GM18519 (cell line): ENCODE data around the gene SLCO2A1.

Source experiments
- ATAC-seq: cut with Tn5 transposase; IDR thresholded peaks from one replicate; pipeline ENCODE4 v1.9.1; 2021; ENCODE audit warnings: mild to moderate bottlenecking, moderate library complexity; ENCODE audit not compliant: unreplicated experiment, low FRiP score

SLCO2A1 gene

DNA sequence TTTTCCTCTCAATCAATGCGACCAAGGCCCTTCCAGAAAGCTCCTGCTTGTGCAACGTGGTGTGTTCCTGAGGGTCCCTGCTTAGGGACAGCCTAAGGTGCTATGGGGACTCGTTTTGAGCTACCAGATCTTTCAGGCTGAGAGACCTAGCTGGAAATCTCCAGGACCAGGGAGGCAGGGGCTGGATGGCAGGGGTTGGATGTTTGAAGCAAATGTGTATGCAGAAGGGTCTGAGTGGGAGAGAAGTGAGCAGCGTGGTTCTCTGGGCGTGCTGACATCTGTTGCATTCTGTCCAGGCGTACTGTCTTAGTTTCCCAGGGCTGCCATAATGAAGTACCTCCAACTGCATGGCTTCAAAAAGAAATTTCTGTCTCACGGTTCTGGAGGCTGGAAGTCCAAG is 31.7 kb upstream of the SLCO2A1 start:
- no peak for ATAC-seq

DNA sequence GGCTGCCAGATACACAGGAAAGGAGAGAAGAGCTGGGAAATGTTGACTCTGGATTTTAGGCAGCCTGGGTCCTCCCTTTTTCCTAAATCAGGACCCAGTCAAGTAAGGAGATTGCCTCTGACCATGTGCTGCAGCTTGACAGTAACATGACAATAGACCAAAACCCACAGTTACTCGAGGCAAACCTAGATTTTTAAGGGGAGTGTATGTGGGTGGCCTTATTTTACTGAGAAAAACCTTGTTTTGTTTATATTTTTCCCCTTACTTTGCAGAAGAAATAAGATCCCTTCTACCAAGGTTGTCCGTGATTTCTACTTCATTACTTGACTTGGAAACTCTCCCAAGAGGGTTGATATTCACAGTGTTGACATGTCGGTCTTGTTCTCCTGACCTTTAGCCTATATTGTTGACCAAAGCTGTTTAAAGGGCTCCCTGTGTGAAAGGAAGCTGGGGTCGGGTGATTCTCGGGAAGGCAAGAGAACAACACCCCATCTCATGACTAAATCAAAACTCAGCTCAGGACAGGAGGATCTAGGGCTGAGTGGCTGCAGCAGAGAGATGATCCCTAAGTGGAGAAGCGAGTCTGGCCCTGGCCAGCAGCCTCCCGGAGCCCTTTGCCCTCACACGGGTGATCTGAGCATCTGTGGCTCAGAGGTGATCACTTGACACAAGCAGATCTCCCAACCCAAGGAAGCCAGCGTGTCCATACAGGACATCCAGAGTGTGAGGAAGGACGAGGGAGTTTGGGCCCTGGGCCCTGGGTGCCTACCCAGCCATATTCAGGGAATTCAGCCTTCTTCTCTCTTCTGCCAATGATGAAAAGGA is 31.0 kb upstream of the SLCO2A1 start:
- no peak for ATAC-seq

DNA sequence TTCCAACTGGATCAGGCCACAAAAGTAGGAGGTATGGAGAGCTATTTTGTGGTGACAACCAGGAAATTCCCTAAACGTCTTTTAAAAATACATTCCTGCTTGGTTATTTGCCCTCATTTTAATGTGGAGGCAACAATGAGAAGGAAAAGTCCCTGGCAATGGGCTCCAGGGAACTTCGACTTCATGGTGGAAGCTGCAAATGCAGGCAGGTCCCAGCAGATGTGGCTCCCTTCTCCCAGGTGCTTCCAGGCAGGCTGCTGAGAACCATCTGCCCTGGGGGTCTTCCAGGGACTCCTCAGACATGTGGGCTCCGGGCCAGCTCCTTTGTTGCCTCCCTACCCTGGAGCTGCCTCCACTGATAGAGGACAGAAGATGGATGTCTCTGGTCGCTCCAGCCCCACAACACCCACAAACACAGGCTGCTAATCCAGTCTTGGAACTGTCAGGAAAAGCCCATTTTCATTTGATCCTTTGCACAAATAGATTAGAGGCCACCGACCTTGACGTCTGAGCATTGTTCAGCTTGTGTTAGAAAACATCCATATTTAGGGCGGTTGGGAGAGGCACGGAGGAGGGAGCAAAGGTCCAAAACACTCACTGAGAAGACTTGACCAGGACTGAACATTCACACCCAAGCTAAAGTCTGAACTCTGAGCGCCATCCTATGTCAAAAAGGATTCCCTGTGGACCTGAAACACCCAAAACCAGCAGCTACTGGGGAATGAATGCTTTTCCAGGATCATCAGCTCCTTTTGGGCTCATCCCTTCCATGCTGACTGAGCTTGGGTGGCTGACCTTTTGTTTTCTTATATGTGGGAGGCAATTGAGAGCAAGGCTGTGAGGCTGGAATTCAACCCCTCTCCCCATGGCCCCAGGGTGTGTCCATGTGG is 30.2 kb upstream of the SLCO2A1 start:
- no peak for ATAC-seq

DNA sequence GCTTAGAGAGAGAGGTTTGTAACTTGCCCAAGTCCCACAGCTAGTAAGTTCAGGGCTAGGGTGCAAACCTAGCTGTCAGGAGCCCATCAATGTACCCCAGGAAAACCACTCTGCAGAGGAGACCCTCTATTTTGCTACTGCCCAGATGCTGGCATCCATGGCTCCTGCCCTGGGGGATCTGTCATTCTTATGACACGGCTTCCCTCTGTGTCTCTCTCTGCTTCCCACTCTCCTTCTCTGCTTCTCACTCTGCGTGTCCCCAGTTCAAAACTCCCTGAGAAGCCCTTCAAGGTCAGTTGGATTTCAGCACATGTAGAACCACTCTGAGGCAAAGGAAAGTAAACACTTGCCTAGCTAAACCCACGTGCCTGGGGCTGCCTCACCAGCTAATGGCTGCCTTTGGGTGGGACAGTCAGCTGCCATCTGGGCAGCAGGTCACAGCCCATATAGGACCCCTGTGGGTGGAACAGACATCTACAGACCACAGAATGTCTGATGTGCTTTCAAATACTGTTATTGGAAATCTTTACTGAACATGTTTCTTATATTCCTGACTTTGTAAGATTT is 29.4 kb upstream of the SLCO2A1 start:
- ATAC-seq, result no peak

DNA sequence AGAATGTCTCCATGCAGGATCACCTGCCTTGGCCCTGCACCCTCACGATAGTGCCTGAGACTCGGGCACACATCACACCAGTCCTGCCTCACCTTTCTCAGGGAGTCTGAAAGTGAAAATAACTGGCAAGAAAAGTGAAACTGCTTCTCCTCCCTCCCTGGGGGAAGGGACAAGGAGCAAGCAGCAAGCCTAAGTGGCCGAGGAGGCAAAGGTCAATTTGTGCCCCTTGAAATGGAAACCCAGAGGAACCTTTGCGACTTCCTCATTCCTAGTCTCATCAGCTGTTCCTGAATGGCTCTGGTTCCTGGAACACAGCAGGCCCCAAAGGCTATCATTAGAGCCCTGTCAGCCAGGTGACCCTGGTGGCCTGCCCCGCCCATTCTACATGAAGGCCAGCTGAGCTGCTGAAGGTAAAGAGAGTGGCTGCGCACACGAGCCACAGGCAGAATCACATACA is 28.0 kb upstream of the SLCO2A1 start:
- ATAC-seq, result no peak

DNA sequence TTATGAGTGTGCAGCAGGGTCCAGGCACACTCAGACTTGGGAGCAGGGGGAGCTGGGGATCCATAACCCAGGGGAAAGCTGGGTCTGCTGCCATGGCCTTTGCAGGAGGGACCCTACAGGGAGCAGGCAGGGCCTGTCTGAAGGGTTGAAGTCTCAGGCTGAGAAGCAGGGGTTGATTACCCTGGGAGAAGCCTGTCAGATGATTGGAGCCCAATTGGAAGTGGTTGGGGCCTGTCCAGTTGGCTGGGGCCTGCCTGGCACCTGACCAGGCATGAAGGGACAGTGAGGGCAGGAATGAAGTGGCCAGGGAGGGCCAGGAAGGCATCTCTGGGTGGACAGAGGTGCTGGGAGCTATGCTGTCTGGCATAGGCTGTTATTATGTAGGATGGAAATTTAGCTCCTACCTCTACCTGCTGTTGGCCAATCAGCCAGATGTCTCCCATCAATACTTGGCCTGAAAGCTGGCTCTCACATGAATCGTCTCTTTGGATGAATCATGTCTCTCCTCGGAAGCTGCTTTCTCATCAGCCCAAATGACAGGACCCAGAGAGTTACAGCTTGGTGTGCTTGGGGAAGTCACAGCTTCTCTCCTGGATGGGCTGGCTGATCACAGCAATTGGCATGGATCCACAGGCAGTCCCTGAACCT is 27.4 kb upstream of the SLCO2A1 start:
- ATAC-seq, result no peak

DNA sequence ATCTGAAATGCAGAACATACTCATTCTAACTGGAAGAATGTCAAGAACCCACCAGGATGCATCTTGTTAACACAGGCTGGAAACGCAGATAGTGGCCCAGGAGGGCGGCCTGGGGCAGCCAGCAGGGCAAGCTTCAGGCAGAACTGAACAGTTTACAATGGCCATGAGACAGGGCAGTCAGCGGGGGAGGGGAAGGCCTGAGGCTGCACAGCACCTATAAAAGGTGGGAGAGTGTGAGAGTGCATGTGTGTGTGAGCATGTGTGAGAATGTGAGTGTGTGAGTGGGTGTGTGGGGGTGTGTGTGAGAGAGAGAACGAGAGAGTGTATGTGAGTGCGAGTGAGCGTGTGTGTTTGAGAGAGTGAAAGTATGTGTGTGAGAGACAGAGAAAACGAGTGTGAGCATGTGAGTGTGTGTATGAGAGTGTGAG is 26.8 kb upstream of the SLCO2A1 start:
- ATAC-seq, result no peak

DNA sequence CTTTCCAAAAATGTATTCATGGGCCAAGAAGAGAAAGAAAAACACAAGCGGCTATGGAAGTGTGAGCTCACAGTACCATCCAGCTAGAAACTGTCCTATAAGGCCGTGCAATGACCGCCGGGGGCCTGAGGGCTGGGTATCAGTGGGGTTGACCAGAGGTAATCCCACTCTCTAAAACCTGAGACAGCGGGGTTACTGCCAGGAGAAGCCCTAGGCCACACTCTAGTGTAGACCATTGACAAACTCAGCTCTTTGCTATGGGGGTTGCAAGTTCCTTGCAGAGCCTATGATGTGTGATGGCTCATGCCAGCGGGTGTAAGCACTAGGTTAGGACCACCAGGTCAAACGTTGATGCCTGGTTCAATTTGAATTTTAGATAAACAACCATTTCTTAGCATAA is 25.9 kb upstream of the SLCO2A1 start:
- no peak for ATAC-seq

DNA sequence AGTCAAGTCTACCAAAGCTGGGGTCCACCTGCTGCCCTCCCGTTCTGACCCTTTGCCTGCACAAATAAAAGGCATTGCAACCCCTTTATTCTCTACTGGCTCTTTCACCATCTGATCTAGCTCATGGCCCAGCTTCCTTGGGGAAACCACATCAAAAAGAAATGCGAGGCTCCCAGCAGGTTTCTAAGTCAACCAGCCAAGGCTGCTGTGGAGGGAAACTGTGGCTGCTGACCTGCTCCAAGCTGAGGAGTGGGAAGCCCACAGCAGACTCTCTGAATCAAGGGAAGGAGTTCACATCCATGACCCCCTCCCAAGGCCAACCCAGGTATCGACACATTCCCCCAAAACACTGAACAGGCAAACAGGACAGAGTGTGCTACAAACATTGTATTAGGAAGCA is 25.2 kb upstream of the SLCO2A1 start:
- ATAC-seq, result no peak

DNA sequence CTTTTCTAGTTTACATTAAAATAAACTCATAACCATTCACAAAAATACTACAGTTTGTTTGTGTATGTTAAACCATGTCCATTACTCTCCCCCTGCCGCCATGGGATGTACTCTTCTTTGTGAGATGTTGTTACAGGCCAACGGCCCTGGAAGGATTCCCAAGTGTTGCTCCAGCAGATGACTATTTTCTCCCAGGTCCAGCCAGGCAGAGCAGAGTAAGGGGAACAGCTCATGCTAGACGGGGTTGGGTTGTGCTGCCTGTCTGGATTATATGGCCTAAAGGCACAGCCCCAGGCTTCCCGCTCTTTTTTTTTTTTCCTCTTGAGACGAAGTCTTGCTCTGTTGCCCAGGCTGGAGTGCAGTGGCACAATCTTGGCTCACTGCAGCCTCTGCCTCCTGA is 24.5 kb upstream of the SLCO2A1 start:
- ATAC-seq, result no peak

DNA sequence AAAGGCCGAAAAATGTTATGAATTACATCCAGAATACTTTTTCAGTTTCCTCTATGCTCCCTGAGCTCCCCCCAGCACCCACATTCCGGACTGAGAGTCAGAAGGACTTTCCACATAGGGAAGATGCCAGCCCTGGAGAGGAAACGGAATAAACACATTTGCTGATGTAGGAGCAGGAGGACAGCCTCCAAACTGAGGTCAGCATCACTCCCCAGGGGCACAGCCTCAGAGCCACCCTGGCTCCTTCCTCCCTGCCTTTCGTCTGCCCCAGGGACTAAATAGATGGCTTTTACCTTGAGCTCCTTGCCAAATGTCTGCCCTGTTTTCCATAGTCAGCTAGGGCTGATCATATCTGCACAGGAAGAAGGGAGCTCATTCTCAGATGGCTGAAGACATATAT is 22.6 kb upstream of the SLCO2A1 start:
- no peak for ATAC-seq

DNA sequence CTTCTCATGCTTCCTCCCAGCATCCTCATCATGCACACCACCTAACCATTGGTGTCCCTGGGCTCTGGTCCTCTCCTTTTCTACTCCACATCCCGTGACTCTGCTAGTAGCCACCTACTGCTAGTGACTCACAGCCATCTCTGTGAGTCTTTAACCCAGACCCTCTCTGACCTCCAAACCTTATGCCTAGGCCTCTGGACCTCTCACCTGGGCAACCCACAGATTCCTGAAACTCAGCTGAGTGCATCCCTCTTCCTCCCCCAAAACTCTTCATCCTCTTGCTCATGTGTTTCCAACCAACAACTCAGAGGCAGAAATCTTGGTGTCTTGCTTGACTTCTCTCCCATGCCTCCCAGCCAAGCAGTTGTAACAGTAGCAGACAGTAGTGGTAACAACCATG is 20.0 kb upstream of the SLCO2A1 start:
- ATAC-seq, result no peak

DNA sequence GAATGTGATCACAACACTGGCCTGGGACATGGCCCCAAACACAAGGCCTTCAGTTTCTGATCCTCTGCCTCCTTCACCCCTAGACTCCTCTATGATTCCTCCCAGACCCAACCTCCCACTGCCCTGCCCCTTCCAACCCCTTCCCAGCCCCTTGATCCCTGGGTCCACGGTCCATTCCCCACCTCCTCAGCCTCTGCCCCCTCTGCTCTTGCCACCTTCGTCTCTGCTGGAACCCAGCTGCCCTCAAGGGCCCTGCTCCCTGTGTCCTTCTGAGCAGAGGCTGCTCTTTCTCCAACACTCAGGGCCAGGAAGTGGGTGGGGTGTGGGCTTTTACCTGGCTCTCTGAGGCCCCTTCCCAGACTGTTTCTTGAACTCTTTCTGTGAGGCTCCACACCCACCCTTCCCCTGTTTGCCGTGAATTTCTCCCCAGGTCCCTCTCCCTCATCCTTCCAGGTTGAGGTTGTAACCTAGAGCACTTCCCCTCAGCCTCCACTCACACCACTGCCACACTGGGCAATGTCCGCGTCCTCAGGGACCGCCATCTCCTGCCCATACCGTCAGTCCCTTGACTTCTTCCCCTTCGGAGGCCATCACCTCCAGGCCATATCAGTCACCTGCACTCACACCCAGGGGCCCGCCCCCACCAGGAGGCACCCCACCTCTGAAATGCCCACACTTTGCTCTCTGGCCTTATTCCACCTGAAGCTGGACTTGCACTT is 18.7 kb upstream of the SLCO2A1 start:
- no peak for ATAC-seq

DNA sequence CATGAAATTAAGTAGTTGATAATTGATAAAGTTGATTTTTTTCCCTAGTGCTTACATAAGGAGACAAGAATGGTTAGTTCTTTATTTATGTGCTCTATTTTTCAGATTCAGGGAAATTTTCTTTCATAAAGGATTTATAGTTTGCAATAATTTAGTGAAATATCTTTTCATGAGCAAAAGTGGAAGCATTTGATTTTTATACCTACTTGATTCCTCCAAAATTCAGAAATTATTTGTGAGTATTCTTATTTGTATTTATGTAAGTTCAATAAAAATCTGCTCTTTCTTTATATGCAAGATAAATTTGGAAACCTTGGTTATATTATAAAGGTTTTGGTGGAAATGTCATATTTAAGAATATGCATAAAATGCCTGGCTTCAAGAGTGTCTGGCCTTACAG is 14.7 kb upstream of the SLCO2A1 start:
- no peak for ATAC-seq

DNA sequence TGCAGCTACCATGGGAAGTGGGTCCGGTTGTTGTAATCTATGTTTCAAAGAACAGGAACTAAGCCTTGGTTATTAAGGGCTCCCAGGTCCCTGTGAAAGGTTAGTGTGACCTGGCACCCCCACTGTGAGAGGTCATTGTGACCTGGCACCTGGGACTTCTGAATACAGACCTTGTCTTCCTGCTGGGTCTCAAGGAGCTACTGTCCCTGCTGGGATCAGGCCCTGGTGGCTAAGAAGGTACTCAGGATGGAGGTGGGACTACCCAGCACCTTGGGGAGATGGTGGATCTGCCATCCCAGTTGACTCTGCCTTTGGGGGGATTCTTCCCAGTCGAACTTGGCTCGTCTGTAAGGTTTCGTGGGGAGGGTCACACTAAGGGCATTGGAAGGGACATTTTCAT is 10.3 kb upstream of the SLCO2A1 start:
- no peak for ATAC-seq

DNA sequence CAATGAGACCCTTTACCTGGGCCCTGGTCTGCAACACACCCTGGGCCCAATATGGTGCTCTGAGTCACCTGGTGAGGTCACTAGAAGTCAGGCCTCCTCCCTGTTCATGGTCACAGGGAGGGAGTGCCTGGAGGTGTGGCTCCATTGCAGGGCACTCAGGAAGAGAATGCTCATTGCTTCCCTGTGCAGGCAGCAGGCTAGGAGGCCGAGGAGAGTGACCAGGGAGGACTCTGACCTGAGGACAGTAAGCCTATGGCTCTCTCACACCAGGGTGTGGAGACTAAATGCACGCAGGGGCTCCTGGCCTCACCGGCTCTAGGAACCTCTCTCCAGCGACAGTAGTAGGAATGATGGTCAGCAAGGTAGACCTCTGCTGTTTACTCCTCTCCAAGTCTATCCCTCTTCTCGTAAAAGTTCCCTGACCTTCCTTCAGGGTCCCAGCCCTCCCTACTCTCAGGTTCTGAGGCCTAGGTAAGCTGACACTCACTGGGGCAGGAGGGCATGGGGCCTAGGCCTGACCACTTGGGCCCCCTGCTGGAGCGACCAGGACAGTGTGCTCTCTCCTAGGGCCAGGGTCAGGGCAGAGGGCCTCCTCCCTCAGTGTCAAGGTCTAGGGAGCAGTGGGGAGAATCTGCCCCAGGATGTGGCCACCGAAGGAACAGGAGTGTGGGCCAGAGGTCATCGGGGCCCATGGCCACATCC is 9.6 kb upstream of the SLCO2A1 start:
- ATAC-seq, result no peak

DNA sequence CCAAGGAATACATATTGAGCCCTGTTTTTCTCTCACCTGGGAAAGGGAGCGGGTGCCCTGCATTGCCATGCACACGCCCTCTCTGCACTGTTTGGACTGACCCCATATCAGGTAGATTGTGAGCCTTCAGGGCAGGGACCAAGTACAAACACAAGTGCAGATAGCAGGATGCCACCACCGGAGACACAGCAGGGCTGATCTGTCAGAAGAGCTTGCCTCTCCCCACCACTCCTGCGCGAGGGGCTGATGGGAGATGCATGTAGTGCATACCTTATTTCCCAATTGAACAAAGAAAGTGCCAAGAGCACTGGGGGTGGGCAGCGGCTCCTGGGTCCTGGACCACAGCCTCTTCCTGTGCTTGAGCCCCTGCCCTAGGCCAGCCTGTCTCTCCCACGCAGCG is 9.0 kb upstream of the SLCO2A1 start:
- ATAC-seq, result no peak

DNA sequence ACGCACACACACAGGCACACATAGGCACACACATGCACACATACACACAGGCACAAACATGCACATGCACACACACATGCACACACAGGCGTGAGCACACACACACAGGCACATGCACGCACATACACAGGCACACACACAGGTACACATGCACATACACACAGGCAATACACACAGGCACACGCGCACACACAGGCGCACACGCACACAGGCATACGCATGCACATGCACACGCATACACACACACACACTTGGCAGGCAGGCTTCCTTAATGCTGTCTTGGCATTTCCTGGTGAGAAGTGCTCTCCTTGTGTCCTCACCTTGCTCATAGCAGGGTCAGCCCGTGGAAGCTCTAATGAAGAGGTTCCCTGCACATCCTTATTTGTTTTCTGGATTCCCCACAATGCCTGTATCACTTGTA is 8.4 kb upstream of the SLCO2A1 start:
- ATAC-seq, result no peak

DNA sequence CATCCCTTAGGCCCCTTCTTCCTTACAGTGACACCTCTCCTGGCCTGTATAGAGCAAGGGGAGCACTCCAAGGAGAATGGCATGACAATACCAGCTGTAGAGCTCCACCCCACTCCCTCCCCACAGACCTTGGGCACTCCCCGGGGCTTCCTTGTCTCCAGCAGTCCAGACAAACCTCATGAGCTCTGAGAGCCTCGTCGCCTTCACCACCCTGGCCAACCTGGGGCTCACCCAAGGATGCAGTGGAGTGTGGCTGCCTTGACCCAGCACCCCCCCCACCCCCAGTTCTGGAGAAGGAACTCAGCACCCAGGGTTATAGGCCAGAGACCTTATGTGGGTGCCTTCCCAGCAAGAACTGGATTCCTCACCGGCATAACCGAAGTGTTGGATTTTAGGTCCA is 7.4 kb upstream of the SLCO2A1 start:
- ATAC-seq, result no peak

DNA sequence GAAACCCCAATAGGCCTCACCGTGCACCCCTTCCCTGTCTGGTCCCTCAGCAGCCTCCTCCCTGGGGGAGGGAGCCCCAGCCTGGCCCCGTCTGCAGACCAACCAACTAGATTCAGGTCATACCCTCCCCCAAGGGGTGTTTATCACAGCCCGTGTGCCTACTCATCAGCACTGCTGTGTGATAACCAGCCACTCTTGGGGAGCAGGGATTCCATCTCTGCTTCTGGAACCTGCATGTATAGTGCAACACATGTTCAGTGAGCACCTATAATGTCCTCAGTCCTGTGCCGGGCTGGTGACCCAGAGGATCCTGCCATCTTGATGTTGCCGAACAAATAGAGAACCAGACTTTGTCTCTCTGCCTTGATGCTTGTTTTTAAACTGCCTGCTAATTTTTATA is 6.6 kb upstream of the SLCO2A1 start:
- ATAC-seq, result no peak
